Measurements from ENCODE around the gene IMMP2L. TPM values are rescaled to one million over a fixed set of nuclear protein-coding genes. Genes with fewer than 3 reads are reported as not detected.

IMMP2L gene
- polyA plus RNA-seq, 1 donor (not counting 4 experiments of a cell fraction or from before 2014, with no cell fraction given), result 14.1 TPM

DNA sequence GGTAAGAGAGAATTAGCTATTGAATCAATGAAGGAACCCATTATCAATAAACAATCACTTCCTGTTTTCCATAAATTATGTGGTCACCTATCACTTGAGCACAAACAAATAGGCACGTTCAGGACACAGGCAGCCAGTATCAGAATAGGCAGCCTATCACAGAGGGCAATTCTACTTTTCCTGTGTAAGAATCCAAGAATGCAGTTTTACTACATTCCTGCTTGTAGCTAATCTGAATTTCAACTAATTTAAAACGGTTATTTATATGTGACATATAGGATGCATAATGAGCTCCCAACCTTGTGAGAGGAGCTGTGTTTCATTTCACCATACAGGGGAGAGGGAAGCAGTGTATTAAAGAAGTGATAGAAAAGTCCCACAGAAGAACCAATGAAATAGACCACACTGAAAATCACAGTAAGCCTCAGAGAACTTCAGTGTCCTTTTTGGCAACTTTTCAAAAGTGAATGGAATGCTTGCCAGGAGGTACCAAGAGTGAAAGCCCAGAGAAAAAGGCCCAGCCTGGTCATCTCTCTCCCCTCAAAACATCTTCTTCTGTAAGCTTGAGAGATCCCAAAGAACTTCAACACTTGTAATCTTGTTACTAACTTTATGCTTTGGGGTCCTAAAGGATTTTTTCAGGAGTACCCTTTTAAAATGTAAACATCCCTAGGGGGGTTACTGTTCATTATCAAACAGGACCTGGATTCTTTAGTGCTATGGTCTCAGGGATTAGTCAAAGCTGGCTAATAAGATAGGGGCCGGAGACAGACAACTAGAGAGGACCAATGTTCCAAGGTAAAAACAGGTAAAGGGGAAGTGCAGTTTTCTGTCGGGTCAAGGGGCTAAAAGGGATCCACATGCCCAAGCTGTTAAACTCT, 1.3 kb downstream of the IMMP2L start:
- H3K9me1 ChIP-seq (ENCODE audit: control insufficient read depth, extremely low read depth, insufficient read depth, low read length), result no peaks in the 10 kb centered on the region
- H3K36me3 ChIP-seq (ENCODE audit: control insufficient read depth in 2 of 2, extremely low read depth in 1 of 2, insufficient read depth in 2 of 2, low read length in 2 of 2), result peaks cover 6 to 8% of the 10 kb centered on the region in 2 experiments
- H3K27me3 ChIP-seq (ENCODE audit: control insufficient read depth, extremely low read depth, insufficient read depth, low read length), result no peaks in the 10 kb centered on the region
- TF ChIP-seq, protein P1, sequence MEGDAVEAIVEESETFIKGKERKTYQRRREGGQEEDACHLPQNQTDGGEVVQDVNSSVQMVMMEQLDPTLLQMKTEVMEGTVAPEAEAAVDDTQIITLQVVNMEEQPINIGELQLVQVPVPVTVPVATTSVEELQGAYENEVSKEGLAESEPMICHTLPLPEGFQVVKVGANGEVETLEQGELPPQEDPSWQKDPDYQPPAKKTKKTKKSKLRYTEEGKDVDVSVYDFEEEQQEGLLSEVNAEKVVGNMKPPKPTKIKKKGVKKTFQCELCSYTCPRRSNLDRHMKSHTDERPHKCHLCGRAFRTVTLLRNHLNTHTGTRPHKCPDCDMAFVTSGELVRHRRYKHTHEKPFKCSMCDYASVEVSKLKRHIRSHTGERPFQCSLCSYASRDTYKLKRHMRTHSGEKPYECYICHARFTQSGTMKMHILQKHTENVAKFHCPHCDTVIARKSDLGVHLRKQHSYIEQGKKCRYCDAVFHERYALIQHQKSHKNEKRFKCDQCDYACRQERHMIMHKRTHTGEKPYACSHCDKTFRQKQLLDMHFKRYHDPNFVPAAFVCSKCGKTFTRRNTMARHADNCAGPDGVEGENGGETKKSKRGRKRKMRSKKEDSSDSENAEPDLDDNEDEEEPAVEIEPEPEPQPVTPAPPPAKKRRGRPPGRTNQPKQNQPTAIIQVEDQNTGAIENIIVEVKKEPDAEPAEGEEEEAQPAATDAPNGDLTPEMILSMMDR (optimal IDR thresholded peaks at IDR 0.05 in 1 of 3, IDR thresholded peaks at IDR 0.05 in 1 of 3, conservative IDR thresholded peaks at IDR 0.05 in 1 of 3; ENCODE audit: extremely low read depth in 1 of 3, insufficient read depth in 2 of 3, low read length in 3 of 3), result no peak
- TF ChIP-seq EZH2 (IDR thresholded peaks at IDR 0.05; ENCODE audit: low read length), result no peak
- H3K4me2 ChIP-seq (ENCODE audit: control insufficient read depth, extremely low read depth, insufficient read depth, low read depth, low read length), result peak overlapping the region; percentile 82
- FAIRE-seq (peak; percentile 66), DNase-seq (ENCODE audit: low read depth, low spot score) (no peak)
- H3K79me2 ChIP-seq (ENCODE audit: control insufficient read depth, insufficient read depth, low read length), result peaks cover 2% of the 10 kb centered on the region
- peak overlapping the region; percentile 65 to 90 (median 79) for H3K4me3 ChIP-seq (ENCODE audit: control insufficient read depth in 2 of 3, extremely low read depth in 1 of 3, insufficient read depth in 2 of 3, low read depth in 1 of 3, low read length in 3 of 3)
- H3K4me1 ChIP-seq (ENCODE audit: control insufficient read depth, extremely low read depth, insufficient read depth, low read length), result peaks cover 17% of the 10 kb centered on the region
- H3K9me3 ChIP-seq (ENCODE audit: control insufficient read depth, low read depth, low read length), result no peaks in the 10 kb centered on the region
- no peaks in the 10 kb centered on the region for H4K20me1 ChIP-seq (ENCODE audit: control insufficient read depth, extremely low read depth, insufficient read depth, low read length)
- dilution Hi-C loops (cut with MboI; ENCODE audit: extremely low pct_ligation_motif_present, low sequenced_read_pairs), result no loop called here
- peak overlapping the region; percentile 89 for H3K9ac ChIP-seq (ENCODE audit: control insufficient read depth, extremely low read depth, insufficient read depth, low read length)
- peak overlapping the region; percentile 48 for H2AFZ ChIP-seq (ENCODE audit: control insufficient read depth, low read length)
- peak overlapping the region; percentile 78 for H3K27ac ChIP-seq (ENCODE audit: control insufficient read depth, insufficient read depth, low read length)

DNA sequence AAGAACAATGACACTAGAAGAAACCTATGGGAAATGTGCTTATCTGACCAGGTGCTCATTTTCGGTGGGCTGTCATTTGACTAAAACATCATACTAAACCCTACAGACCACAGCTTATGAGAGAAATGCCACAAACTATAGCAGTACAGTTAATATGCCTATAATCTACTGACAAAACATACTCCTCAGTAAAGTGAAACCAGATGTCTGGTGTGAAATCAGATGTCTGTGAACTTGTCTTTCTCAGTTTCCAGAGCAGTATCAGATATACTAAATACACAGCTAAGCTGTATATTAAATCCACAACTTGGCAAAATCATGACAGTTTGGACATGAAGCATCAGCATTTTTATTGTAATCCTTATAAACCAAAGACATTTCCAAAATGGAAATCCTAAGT, 3.3 kb downstream of the IMMP2L start:
- DNase-seq (ENCODE audit: low read depth, low spot score) (no peak), FAIRE-seq (no peak)
- Histone ChIP-seq H3K4me1 (ENCODE audit: control insufficient read depth, extremely low read depth, insufficient read depth, low read length) (peaks cover 17% of the 10 kb centered on the region), H3K9me1 (ENCODE audit: control insufficient read depth, extremely low read depth, insufficient read depth, low read length) (no peaks in the 10 kb centered on the region), H3K9ac (ENCODE audit: control insufficient read depth, extremely low read depth, insufficient read depth, low read length) (no peak overlapping the region), H3K9me3 (ENCODE audit: control insufficient read depth, low read depth, low read length) (no peaks in the 10 kb centered on the region), H2AFZ (ENCODE audit: control insufficient read depth, low read length) (no peak overlapping the region), H3K4me2 (ENCODE audit: control insufficient read depth, extremely low read depth, insufficient read depth, low read depth, low read length) (no peak overlapping the region), H3K27ac (ENCODE audit: control insufficient read depth, insufficient read depth, low read length) (no peak overlapping the region), H3K79me2 (ENCODE audit: control insufficient read depth, insufficient read depth, low read length) (peaks cover 2% of the 10 kb centered on the region), H3K27me3 (ENCODE audit: control insufficient read depth, extremely low read depth, insufficient read depth, low read length) (no peaks in the 10 kb centered on the region), H4K20me1 (ENCODE audit: control insufficient read depth, extremely low read depth, insufficient read depth, low read length) (no peaks in the 10 kb centered on the region), H3K36me3 (ENCODE audit: control insufficient read depth in 2 of 2, extremely low read depth in 1 of 2, insufficient read depth in 2 of 2, low read length in 2 of 2) (peaks cover 6 to 8% of the 10 kb centered on the region in 2 experiments), H3K4me3 (ENCODE audit: control insufficient read depth in 2 of 3, extremely low read depth in 1 of 3, insufficient read depth in 2 of 3, low read depth in 1 of 3, low read length in 3 of 3) (no peak overlapping the region)
- TF ChIP-seq, protein P1 (optimal IDR thresholded peaks at IDR 0.05 in 1 of 3, IDR thresholded peaks at IDR 0.05 in 1 of 3, conservative IDR thresholded peaks at IDR 0.05 in 1 of 3; ENCODE audit: extremely low read depth in 1 of 3, insufficient read depth in 2 of 3, low read length in 3 of 3), result no peak
- no peak for TF ChIP-seq EZH2 (IDR thresholded peaks at IDR 0.05; ENCODE audit: low read length)
- dilution Hi-C loops (cut with MboI; ENCODE audit: extremely low pct_ligation_motif_present, low sequenced_read_pairs), result no loop called here

All from keratinocyte (primary cell).